Breast epithelium (tissue), 4 donors: ENCODE data around the gene ZKSCAN5. TPM values are rescaled to one million over a fixed set of nuclear protein-coding genes. Genes with fewer than 3 reads are reported as not detected.
"Not testable (repeated sequence)": the region's sequence is repeated elsewhere in the genome, so short reads cannot be mapped to it uniquely, and the experiment has no call there.

Source experiments
- DNase-seq, 2 donors: peaks; one replicate each; pipeline ENCODE4 v3.0.0-alpha.2; 2019; ENCODE audit warnings: low spot score in 2 of 2
- H3K27ac ChIP-seq, 2 donors: fragments of 200-600 bp; sonication (generic) in 1 of 2; one replicate each; pipeline ENCODE4 v1.5.1; 2016 to 2019; ENCODE audit warnings: mild to moderate bottlenecking in 1 of 2
- H3K27me3 ChIP-seq, 2 donors: fragments of 200-600 bp; sonication (generic) in 1 of 2; one replicate each; pipeline versions ENCODE4 v1.5.1 to v1.6.0; 2017 to 2019; ENCODE audit warnings: control low read depth in 1 of 2, mild to moderate bottlenecking in 1 of 2
- H3K36me3 ChIP-seq: fragments of 200-600 bp; one replicate; pipeline ENCODE4 v1.5.1; 2019
- H3K4me1 ChIP-seq, 2 donors: fragments of 200-600 bp; sonication (generic); one replicate each; pipeline ENCODE4 v1.5.1; 2016 to 2019; ENCODE audit warnings: control low read depth in 1 of 2
- H3K4me3 ChIP-seq, 3 donors: fragments of 200-600 bp; sonication (generic); 1 replicate in 2 of 3; 2 replicates in 1 of 3; pipeline ENCODE4 v1.5.1; 2016 to 2019; ENCODE audit warnings: mild to moderate bottlenecking in 3 of 3, moderate library complexity in 2 of 3
- H3K9me3 ChIP-seq, 2 donors: fragments of 200-600 bp; sonication (generic) in 1 of 2; one replicate each; pipeline ENCODE4 v1.5.1; 2016 to 2019; ENCODE audit warnings: control low read depth in 1 of 2
- CTCF ChIP-seq, 3 donors: fragments of 450-650 bp; IDR thresholded peaks; one replicate each; pipeline ENCODE4 v1.5.1; 2016 to 2017; ENCODE audit warnings: antibody characterized with exemption in 3 of 3, mild to moderate bottlenecking in 3 of 3, moderate library complexity in 3 of 3
- POLR2A ChIP-seq: fragments of 450-650 bp; IDR thresholded peaks from one replicate; pipeline ENCODE4 v1.6.1; 2016; ENCODE audit warnings: antibody characterized with exemption, mild to moderate bottlenecking, moderate library complexity
- POLR2AphosphoS5 ChIP-seq, 3 donors: sonication (generic); formaldehyde crosslinking; IDR thresholded peaks; one replicate each; pipeline ENCODE4 v1.6.1; 2017; ENCODE audit warnings: antibody characterized with exemption in 3 of 3
- intact Hi-C: fragments of 100-400 bp; cut with DNase I; formaldehyde crosslinking; loops from one replicate; pipeline ENCODE4 v1.15.1; 2023; ENCODE audit warnings: low total_unique reads
- total RNA-seq, 3 donors: library from RNA; depleted of rRNA; stranded (reverse); fragments of >200 nt; gene quantifications; one replicate each; pipeline ENCODE4 v1.1.0, GENCODE V29; 2016

Gene ZKSCAN5
- total RNA-seq, 3 donors from 2014 or later = 7.5 to 11.0 (median 8.0) TPM

DNA sequence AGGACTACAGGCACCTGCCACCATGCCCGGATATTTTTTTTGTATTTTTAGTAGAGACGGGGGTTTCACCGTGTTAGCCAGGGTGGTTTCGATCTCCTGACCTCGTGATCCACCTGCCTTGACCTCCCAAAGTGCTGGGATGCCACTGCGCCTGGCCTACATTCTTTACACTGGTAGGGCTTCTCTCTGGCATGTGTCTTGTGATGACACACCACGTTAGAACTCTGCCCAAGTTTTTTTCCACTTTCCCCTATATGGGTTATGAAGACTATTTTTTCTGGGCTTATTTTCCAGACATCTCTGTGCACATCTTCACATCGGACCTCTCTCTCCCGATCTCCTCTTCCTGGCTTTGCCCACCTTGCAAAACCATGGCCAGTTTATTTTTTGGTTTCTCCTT lies 36.8 kb downstream of the ZKSCAN5 start:
- Histone ChIP-seq H3K27me3 (no peaks in the 10 kb centered on the region), H3K9me3 (peaks cover 64 to 72% of the 10 kb centered on the region in 2 donors), H3K36me3 (no peaks in the 10 kb centered on the region), H3K4me3 (no peak overlapping the region), H3K4me1 (no peaks in the 10 kb centered on the region), H3K27ac (no peak overlapping the region)
- no peak for DNase-seq
- intact Hi-C loops = no loop called here
- no peak for TF ChIP-seq POLR2A
- TF ChIP-seq POLR2AphosphoS5 (IDR thresholded peaks at IDR 0.05) = no peak
- TF ChIP-seq CTCF (IDR thresholded peaks at IDR 0.05) = no peak

DNA sequence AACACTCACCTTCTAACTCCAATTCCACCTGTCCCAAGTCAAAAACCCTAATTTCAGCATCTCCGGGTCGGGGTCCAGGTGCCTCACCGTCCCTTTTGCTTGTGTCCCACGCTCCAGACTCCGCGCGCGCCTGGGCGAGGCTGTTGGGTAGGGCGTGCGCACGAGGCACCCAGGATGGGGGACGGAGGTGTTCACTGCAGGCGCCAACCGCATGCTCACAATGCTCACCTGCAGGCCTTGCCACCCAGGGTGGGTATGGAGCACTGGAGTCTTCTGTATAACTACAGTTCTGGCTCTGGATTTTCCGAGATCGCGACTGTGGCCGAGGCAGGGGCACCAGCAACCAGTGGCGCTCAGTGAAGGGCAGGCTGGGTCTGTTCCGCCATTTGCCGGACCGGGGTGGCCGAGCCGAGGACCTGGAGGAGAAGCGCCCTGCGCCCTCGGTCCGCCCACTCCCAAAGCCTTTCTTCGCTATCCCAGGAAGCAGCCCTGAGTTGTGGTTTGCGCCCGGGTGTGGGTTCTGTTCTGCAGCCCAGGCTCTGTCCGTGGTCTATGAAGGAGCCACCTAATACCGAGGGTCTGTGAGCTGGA lies 38.7 kb downstream of the ZKSCAN5 start:
- no peak overlapping the region for H3K4me3 ChIP-seq
- H3K27me3 ChIP-seq = no peaks in the 10 kb centered on the region
- intact Hi-C loops = no loop called here
- H3K27ac ChIP-seq = no peak overlapping the region
- no peaks in the 10 kb centered on the region for H3K4me1 ChIP-seq
- DNase-seq = no peak
- H3K36me3 ChIP-seq = no peaks in the 10 kb centered on the region
- H3K9me3 ChIP-seq = peaks cover 59% of the 10 kb centered on the region in 2 donors
- no peak for TF ChIP-seq POLR2AphosphoS5 (IDR thresholded peaks at IDR 0.05)
- no peak for TF ChIP-seq POLR2A

DNA sequence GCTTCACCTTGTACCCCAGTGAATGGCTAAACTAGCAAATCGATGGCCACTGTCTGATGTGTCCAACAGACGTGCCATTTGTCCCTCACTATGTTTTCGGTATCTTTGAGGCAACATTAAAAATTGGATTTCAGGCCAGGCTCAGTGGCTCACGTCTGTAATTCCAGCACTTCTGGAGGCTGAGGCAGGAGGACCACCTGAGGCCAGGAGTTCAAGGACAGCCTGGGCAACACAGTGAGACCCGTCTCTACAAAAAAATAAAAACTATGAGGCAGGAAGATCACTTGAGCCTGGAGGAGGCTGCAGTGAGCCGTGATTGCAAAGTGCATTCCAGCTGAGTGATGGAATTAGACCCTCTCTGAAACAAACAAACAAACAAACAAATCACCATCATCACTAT lies 39.5 kb downstream of the ZKSCAN5 start:
- Histone ChIP-seq H3K4me1 (no peaks in the 10 kb centered on the region), H3K9me3 (peaks cover 57 to 61% of the 10 kb centered on the region in 2 donors), H3K27me3 (no peaks in the 10 kb centered on the region), H3K4me3 (no peak overlapping the region), H3K27ac (no peak overlapping the region), H3K36me3 (no peaks in the 10 kb centered on the region)
- no peak for TF ChIP-seq CTCF (IDR thresholded peaks at IDR 0.05)
- TF ChIP-seq POLR2A = no peak
- no peak for TF ChIP-seq POLR2AphosphoS5 (IDR thresholded peaks at IDR 0.05)
- intact Hi-C loops = no loop called here
- no peak for DNase-seq

DNA sequence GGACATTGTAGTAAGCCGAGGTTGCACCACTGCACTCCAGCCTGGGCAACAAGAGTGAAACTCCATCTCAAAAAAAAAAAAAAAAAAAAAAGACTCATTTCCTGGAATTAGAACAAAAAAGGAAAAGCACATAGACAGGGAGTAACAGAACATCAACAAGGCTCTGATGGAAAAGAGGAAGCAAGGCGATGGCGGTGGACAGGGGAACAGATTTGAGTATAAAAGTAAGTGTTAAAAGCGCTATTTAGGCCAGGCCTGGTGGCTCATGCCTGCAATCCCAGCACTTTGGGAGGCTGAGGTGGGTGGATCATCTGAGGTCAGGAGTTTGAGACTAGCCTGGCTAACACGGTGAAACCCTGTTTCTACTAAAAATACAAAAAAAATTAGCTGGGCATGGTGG lies 40.8 kb downstream of the ZKSCAN5 start:
- H3K4me3 ChIP-seq, intact Hi-C loops, DNase-seq, H3K27me3 ChIP-seq, H3K36me3 ChIP-seq, H3K4me1 ChIP-seq, H3K27ac ChIP-seq: not testable (repeated sequence)
- peaks cover 43 to 47% of the 10 kb centered on the region in 2 donors for H3K9me3 ChIP-seq

- not testable (repeated sequence) for H3K9me3 ChIP-seq, H3K27me3 ChIP-seq, H3K36me3 ChIP-seq, DNase-seq, H3K27ac ChIP-seq, H3K4me3 ChIP-seq, H3K4me1 ChIP-seq
- intact Hi-C loops = loop anchor here (2.0 kb wide), 1 partner anchor 63 kb away; no protein-coding TSS in a partner anchor
Measured at GRCh38 chr7:99549545-99549944, 45.1 kb downstream of the ZKSCAN5 start.

DNA sequence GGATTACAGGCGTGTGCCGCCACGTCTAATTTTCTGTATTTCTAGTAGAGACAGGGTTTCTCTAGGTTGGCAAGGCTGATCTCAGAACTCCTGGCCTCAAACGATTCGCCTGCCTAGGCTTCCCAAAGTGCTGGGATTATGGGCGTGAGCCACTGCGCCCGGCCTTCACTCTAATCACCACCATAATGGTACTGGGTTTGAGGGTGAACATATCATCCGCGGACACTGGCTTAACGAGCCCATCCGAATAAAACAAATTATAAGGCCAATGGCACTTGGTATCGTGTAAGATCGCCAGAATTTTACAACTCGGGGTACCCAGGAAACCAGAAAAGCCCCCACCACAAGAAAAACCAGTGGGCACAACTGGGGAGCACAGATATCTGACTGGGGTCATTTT lies 46.9 kb downstream of the ZKSCAN5 start:
- H3K9me3 ChIP-seq = peaks cover 6 to 7% of the 10 kb centered on the region in 2 donors
- TF ChIP-seq POLR2AphosphoS5 (IDR thresholded peaks at IDR 0.05) = no peak
- no peak for TF ChIP-seq POLR2A
- no peak for TF ChIP-seq CTCF (IDR thresholded peaks at IDR 0.05)
- intact Hi-C loops = no loop called here
- no peaks in the 10 kb centered on the region for H3K27me3 ChIP-seq
- DNase-seq = no peak
- peak overlapping the region; percentile 77 to 92 for H3K27ac ChIP-seq
- no peaks in the 10 kb centered on the region for H3K36me3 ChIP-seq
- peaks cover 3 to 4% of the 10 kb centered on the region in 2 donors for H3K4me1 ChIP-seq
- H3K4me3 ChIP-seq = peak overlapping the region; percentile 68 to 96 (median 70)
